ENCODE data around the gene MPC1.
"Not testable (repeated sequence)": the region's sequence is repeated elsewhere in the genome, so short reads cannot be mapped to it uniquely, and the experiment has no call there.

GRCh38 chr6:166387098-166387497, 4.4 kb upstream of the MPC1 start:
- TF ChIP-seq ELF4, TARDBP (IDR thresholded peaks at IDR 0.05): not testable (repeated sequence)
